Measurements from ENCODE around the gene PRORP.

The PRORP gene

DNA sequence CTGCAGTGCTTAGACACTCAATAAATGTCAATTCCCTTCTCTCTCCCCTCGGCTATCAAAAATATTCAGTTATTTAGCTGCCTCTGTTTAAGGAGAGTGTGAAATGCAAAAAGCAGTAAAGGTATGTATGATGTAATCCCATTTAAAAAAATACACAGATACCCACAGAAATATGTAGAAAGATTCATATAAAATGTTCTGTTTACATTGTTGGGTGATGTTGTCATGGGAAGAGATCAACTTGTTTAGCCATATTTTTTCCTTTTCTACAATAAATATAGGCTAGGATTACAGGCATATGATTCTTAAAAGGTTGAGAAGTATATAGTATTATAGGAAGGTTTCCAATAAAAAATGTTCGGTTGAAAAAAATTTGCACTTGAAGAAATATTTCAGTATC lies 8.3 kb upstream of the PRORP start:
- no peak overlapping the region for H3K9ac ChIP-seq (ENCODE audit: low read length)
- H3K4me1 ChIP-seq (ENCODE audit: insufficient read depth, low read length): peaks cover 7% of the 10 kb centered on the region
- no peak overlapping the region for H3K27ac ChIP-seq (ENCODE audit: low read depth, low read length)
- H3K9me3 ChIP-seq (ENCODE audit: low read length): no peaks in the 10 kb centered on the region
- no peaks in the 10 kb centered on the region for H3K27me3 ChIP-seq (ENCODE audit: control insufficient read depth in 1 of 2, insufficient read depth in 2 of 2, low read length in 2 of 2)
- H3K36me3 ChIP-seq (ENCODE audit: insufficient read depth, low read length): peaks cover 47% of the 10 kb centered on the region
- H3K4me3 ChIP-seq (ENCODE audit: low read depth in 1 of 2, low read length in 2 of 2): no peak overlapping the region

- H3K27ac ChIP-seq (ENCODE audit: low read depth, low read length): no peak overlapping the region
- H3K36me3 ChIP-seq (ENCODE audit: insufficient read depth, low read length): peaks cover 30% of the 10 kb centered on the region
- H3K9ac ChIP-seq (ENCODE audit: low read length): no peak overlapping the region
- H3K4me1 ChIP-seq (ENCODE audit: insufficient read depth, low read length): peaks cover 16% of the 10 kb centered on the region
- no peaks in the 10 kb centered on the region for H3K9me3 ChIP-seq (ENCODE audit: low read length)
- H3K27me3 ChIP-seq (ENCODE audit: control insufficient read depth in 1 of 2, insufficient read depth in 2 of 2, low read length in 2 of 2): no peaks in the 10 kb centered on the region
- H3K4me3 ChIP-seq (ENCODE audit: low read depth in 1 of 2, low read length in 2 of 2): no peak overlapping the region
Measured at GRCh38 chr14:35116242-35116641, 6.1 kb upstream of the PRORP start.

DNA sequence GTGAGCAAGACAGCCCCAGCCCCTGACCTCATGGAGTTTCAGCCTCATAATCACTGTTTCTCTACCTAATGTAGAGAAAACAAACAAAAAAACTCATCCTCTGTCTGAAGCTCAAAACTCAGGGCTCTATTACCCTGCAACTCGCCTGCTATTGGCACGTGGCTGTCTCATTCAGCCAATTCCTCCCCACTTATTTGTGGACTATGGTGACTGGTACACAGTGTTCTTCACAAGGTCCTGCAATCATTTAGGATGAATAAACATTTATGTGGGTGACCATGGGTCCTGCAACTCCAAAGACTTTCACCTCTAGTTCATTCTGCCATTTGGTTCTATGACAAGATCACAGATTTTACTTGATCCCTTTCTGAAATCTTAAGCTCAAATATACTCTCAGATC lies 5.2 kb upstream of the PRORP start:
- Histone ChIP-seq H3K4me1 (ENCODE audit: insufficient read depth, low read length) (peaks cover 16% of the 10 kb centered on the region), H3K36me3 (ENCODE audit: insufficient read depth, low read length) (peaks cover 22% of the 10 kb centered on the region), H3K9me3 (ENCODE audit: low read length) (no peaks in the 10 kb centered on the region), H3K27ac (ENCODE audit: low read depth, low read length) (no peak overlapping the region), H3K4me3 (ENCODE audit: low read depth in 1 of 2, low read length in 2 of 2) (no peak overlapping the region), H3K9ac (ENCODE audit: low read length) (no peak overlapping the region), H3K27me3 (ENCODE audit: control insufficient read depth in 1 of 2, insufficient read depth in 2 of 2, low read length in 2 of 2) (no peaks in the 10 kb centered on the region)

DNA sequence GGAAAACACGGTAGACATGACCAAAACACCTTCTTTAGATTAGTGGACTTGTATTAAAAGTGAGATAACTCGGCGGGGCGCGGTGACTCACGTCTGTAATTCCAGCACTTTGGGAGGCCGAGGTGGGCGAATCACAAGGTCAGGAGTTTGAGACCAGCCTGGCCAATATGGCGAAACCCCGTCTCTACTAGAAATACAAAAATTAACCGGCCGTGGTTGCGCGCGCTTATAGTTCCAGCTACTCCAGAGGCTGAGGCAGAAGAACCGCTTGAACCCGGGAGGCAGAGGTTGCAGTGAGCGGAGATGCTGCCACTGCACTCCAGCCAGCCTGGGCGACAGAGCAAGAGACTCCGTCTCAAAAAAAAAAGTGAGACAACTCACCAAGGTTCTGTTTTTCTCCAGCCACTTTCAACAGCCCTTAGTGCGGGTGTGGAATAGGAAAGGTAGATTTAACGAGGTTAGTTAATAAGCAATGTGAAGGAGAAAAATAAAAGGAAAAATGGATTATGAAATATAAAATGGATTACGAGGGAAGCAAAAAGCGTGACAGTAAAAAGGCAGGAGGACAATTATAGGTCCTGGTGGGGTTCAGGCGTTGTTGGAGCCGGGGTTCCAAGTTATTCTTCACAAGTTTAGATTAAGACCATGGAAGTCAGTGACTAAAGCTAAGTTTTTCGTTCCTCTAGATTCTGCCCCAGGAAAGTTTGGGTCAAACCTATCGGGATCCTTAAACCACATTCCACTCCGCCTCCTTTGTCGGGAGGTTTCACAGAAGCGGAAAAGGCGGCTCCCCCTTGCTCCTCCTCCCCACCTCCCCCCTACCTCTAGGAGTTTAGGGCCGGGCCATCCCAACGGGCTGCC lies 1.1 kb upstream of the PRORP start:
- peak overlapping the region; percentile 79 to 87 for H3K4me3 ChIP-seq (ENCODE audit: low read depth in 1 of 2, low read length in 2 of 2)
- H3K27ac ChIP-seq (ENCODE audit: low read depth, low read length): peak overlapping the region; percentile 90
- peaks cover 26% of the 10 kb centered on the region for H3K4me1 ChIP-seq (ENCODE audit: insufficient read depth, low read length)
- no peaks in the 10 kb centered on the region for H3K27me3 ChIP-seq (ENCODE audit: control insufficient read depth in 1 of 2, insufficient read depth in 2 of 2, low read length in 2 of 2)
- peak overlapping the region; percentile 80 for H3K9ac ChIP-seq (ENCODE audit: low read length)
- H3K36me3 ChIP-seq (ENCODE audit: insufficient read depth, low read length): no peaks in the 10 kb centered on the region
- H3K9me3 ChIP-seq (ENCODE audit: low read length): no peaks in the 10 kb centered on the region

DNA sequence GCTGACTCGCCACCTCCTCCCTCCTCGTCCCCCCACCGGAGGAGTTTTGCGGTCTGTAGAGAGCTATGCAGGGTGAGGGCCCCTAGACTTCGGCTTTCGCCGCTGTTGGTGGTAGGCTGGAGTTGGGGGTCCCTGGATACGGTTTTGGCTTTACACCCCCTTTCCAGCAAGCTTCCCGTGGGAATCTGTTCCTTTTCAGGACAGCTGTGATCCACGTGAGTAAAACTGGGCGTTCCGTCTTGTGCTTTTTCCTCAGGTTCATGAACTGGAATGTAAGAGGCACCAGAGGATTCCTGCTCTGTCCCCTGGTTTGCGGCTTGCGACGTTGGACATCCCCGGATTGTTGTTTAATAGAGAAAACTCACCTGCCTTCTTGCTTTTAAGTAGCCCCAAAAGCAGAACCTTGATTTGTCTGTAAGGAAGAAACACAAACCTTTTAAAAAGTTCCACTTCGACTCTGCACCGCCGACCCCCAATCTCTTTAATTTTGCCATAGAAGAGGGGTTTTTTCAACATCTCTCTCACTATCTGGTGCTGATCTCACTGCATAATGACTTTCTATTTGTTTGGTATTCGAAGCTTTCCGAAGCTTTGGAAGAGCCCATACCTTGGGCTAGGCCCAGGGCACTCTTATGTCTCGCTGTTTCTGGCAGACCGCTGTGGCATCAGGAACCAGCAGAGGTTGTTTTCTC lies 490 bp downstream of the PRORP start:
- peak overlapping the region; percentile 80 for H3K9ac ChIP-seq (ENCODE audit: low read length)
- H3K4me3 ChIP-seq (ENCODE audit: low read depth in 1 of 2, low read length in 2 of 2): peak overlapping the region; percentile 79 to 87
- no peaks in the 10 kb centered on the region for H3K36me3 ChIP-seq (ENCODE audit: insufficient read depth, low read length)
- H3K9me3 ChIP-seq (ENCODE audit: low read length): no peaks in the 10 kb centered on the region
- no peaks in the 10 kb centered on the region for H3K27me3 ChIP-seq (ENCODE audit: control insufficient read depth in 1 of 2, insufficient read depth in 2 of 2, low read length in 2 of 2)
- peaks cover 26% of the 10 kb centered on the region for H3K4me1 ChIP-seq (ENCODE audit: insufficient read depth, low read length)
- peak overlapping the region; percentile 90 for H3K27ac ChIP-seq (ENCODE audit: low read depth, low read length)

GRCh38 chr14:35123388-35123703 lies 994 bp downstream of the PRORP start:
- H3K27me3 ChIP-seq (ENCODE audit: control insufficient read depth in 1 of 2, insufficient read depth in 2 of 2, low read length in 2 of 2): no peaks in the 10 kb centered on the region
- H3K36me3 ChIP-seq (ENCODE audit: insufficient read depth, low read length): no peaks in the 10 kb centered on the region
- H3K9me3 ChIP-seq (ENCODE audit: low read length): no peaks in the 10 kb centered on the region
- peak overlapping the region; percentile 80 for H3K9ac ChIP-seq (ENCODE audit: low read length)
- peaks cover 22% of the 10 kb centered on the region for H3K4me1 ChIP-seq (ENCODE audit: insufficient read depth, low read length)
- no peak overlapping the region for H3K27ac ChIP-seq (ENCODE audit: low read depth, low read length)
- H3K4me3 ChIP-seq (ENCODE audit: low read depth in 1 of 2, low read length in 2 of 2): peak overlapping the region in 1 of 2 donors; percentile 87

DNA sequence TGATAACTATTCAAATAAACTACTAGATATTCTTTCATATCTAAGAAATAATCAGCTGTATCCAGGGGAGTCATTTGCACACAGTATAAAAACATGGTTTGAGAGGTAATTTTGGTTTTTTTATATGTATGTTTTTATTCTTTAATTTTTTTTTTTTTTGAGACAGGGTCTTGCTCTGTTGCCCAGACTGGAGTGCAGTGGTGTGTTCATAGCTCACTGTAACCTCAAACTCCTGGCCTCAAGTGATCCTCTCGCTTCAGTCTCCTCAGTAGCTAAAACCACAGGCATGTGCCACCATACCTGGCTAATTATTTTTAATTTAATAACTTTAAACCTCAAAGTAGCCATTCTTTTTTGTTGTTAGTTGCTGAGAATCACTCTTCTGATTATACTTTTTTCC lies 1.8 kb downstream of the PRORP start:
- H3K9me3 ChIP-seq (ENCODE audit: low read length): no peaks in the 10 kb centered on the region
- H3K27me3 ChIP-seq (ENCODE audit: control insufficient read depth in 1 of 2, insufficient read depth in 2 of 2, low read length in 2 of 2): no peaks in the 10 kb centered on the region
- H3K4me3 ChIP-seq (ENCODE audit: low read depth in 1 of 2, low read length in 2 of 2): no peak overlapping the region
- H3K36me3 ChIP-seq (ENCODE audit: insufficient read depth, low read length): no peaks in the 10 kb centered on the region
- H3K27ac ChIP-seq (ENCODE audit: low read depth, low read length): no peak overlapping the region
- peaks cover 19% of the 10 kb centered on the region for H3K4me1 ChIP-seq (ENCODE audit: insufficient read depth, low read length)
- no peak overlapping the region for H3K9ac ChIP-seq (ENCODE audit: low read length)

DNA sequence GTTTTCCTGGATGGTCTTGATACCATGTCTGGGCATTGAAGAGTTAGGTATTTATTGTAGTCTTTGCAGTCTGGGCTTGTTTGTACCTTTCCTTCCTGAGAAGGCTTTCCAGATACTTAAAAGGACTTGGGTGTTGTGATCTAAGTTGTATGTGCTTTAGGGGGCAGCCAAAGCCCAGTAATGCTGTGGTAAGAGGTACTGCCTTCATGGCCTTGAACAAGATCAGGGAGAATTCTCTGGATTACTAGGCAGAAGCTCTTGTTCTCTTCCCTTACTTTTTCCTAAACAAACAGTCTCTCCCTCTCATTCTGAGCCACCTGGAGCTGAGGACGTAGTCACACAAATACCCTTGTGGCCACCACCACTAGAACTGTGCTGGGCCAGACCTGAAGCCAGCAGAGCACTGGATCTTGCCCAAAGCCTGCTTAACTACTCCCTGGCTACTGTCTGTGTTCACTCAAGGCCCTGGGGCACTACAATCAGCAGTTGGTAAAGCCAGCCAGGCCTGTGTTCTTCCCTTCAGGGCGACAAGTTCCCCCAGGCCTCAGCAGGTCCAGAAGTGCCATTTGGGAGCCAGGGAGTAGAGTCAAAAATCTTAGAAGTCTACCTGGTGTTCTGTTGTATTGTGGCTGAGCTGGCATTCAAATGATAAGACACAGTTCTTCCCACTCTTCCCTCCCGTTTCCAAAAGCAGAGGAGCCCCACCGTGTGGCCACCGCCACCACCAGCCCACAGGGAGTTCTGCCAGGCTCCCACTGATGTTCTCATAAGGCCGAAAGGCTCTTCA lies 11.4 kb downstream of the PRORP start:
- no peak overlapping the region for H3K9ac ChIP-seq (ENCODE audit: low read length)
- no peaks in the 10 kb centered on the region for H3K4me1 ChIP-seq (ENCODE audit: insufficient read depth, low read length)
- H3K27me3 ChIP-seq (ENCODE audit: control insufficient read depth in 1 of 2, insufficient read depth in 2 of 2, low read length in 2 of 2): no peaks in the 10 kb centered on the region
- H3K4me3 ChIP-seq (ENCODE audit: low read depth in 1 of 2, low read length in 2 of 2): no peak overlapping the region
- H3K27ac ChIP-seq (ENCODE audit: low read depth, low read length): no peak overlapping the region
- H3K36me3 ChIP-seq (ENCODE audit: insufficient read depth, low read length): peaks cover 6% of the 10 kb centered on the region
- no peaks in the 10 kb centered on the region for H3K9me3 ChIP-seq (ENCODE audit: low read length)

DNA sequence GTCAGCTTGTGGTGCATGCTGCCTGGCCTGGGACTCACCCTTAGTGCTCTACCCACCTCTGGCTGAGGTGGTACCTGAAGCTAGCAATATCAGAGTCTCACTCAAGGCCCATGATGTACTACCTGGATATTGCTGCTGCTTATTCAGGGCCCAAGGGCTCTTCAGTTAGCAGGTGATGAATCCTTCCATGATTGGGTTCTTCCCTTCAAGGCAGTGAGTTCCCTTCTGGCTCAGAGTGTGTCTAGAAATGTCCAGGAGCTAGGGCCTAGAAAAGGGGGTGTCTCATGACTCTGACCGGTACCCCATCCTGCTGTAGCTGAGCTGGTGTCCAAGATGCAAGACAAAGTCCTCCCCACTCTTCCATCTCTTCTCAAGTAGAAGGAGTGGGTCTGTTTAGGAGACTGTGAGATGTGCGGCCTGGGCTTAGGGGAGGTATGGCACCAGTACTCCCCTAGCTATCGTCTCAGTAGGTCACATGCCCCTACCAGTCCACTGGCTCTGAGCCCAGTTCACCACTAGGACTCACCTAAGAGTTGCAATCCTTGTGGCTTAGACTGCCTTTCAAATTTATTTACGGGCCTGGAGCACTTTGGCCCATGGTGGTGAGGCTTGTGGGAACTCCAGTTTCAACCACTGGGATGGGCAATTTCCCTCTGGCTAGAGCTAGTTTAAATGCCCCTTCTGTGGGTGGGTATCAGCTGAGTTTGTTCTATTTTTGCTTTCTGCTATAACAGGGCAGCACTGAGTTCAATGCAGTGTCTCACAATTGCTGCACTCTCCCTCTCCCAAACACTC lies 12.2 kb downstream of the PRORP start:
- Histone ChIP-seq H3K9ac (ENCODE audit: low read length) (no peak overlapping the region), H3K27ac (ENCODE audit: low read depth, low read length) (no peak overlapping the region), H3K36me3 (ENCODE audit: insufficient read depth, low read length) (peaks cover 6% of the 10 kb centered on the region), H3K4me1 (ENCODE audit: insufficient read depth, low read length) (no peaks in the 10 kb centered on the region), H3K9me3 (ENCODE audit: low read length) (no peaks in the 10 kb centered on the region), H3K4me3 (ENCODE audit: low read depth in 1 of 2, low read length in 2 of 2) (no peak overlapping the region), H3K27me3 (ENCODE audit: control insufficient read depth in 1 of 2, insufficient read depth in 2 of 2, low read length in 2 of 2) (no peaks in the 10 kb centered on the region)

GRCh38 chr14:35138585-35138984 lies 16.2 kb downstream of the PRORP start:
- Histone ChIP-seq H3K36me3 (ENCODE audit: insufficient read depth, low read length) (peaks cover 6% of the 10 kb centered on the region), H3K4me1 (ENCODE audit: insufficient read depth, low read length) (no peaks in the 10 kb centered on the region), H3K9me3 (ENCODE audit: low read length) (no peaks in the 10 kb centered on the region), H3K27me3 (ENCODE audit: control insufficient read depth in 1 of 2, insufficient read depth in 2 of 2, low read length in 2 of 2) (no peaks in the 10 kb centered on the region), H3K27ac (ENCODE audit: low read depth, low read length) (no peak overlapping the region), H3K4me3 (ENCODE audit: low read depth in 1 of 2, low read length in 2 of 2) (no peak overlapping the region), H3K9ac (ENCODE audit: low read length) (no peak overlapping the region)
